VCaP (cell line): ENCODE data around the gene LAS1L.
A peak's percentile ranks its signal among the peaks of the same experiment; 100 is the strongest.

Experiments used
- H3K27ac ChIP-seq: fragments of 450-650 bp; 2 replicates; pipeline ENCODE4 v1.5.1; 2017
- TF ChIP-seq, protein P1 (sequence below): fragments of 450-650 bp; conservative IDR thresholded peaks from 2 replicates; pipeline ENCODE4 v1.5.1; 2017; ENCODE audit warnings: mild to moderate bottlenecking, moderate library complexity

LAS1L gene

DNA sequence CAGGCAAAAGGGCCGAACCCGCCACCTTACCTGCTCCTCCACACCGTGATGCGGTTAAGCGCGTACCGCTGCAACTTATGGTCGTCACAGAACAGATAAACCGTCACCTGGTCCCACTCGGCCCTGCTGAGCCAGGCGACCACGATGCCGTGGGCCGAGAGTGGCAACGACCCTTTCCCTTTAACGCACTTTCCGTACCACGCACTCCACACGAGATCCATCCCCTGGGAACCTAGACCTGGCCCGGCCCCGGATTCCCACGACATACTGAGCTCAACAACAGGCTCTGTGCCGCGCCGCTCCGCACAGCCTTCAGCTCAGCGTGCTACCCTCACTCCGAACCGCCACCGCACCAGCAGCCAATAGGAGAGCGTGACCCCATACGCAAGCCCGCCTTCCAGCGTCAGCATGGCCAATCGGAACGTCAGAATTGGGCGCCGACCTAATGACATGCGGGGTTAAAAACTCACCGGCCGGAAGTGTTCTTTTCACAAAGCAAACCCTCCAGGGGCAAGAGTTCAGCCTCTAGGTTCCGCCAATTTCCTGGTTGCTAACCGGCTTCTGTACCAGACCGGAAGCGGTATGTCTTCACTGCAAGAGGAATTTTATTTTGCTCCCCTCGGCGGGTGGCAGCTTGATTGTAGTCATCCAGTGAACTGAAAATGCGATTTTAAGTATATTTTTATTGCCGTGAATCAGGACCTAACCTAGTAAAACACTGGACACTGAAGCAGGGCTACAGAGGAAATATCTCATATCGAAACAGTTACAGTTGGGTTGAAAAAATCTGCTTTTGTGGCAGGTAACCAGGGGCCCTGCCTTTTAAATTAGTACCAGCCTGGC is at the start of gene LAS1L:
Gene LAS1L, minus strand, starts transcription at position 338 of the 843 bp plus-strand sequence. Its CDS starts 72 bp downstream, at position 266.
- H3K27ac ChIP-seq = peak within 1 kb of the TSS; percentile 66
- TF ChIP-seq, protein P1, sequence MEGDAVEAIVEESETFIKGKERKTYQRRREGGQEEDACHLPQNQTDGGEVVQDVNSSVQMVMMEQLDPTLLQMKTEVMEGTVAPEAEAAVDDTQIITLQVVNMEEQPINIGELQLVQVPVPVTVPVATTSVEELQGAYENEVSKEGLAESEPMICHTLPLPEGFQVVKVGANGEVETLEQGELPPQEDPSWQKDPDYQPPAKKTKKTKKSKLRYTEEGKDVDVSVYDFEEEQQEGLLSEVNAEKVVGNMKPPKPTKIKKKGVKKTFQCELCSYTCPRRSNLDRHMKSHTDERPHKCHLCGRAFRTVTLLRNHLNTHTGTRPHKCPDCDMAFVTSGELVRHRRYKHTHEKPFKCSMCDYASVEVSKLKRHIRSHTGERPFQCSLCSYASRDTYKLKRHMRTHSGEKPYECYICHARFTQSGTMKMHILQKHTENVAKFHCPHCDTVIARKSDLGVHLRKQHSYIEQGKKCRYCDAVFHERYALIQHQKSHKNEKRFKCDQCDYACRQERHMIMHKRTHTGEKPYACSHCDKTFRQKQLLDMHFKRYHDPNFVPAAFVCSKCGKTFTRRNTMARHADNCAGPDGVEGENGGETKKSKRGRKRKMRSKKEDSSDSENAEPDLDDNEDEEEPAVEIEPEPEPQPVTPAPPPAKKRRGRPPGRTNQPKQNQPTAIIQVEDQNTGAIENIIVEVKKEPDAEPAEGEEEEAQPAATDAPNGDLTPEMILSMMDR = no peak

DNA sequence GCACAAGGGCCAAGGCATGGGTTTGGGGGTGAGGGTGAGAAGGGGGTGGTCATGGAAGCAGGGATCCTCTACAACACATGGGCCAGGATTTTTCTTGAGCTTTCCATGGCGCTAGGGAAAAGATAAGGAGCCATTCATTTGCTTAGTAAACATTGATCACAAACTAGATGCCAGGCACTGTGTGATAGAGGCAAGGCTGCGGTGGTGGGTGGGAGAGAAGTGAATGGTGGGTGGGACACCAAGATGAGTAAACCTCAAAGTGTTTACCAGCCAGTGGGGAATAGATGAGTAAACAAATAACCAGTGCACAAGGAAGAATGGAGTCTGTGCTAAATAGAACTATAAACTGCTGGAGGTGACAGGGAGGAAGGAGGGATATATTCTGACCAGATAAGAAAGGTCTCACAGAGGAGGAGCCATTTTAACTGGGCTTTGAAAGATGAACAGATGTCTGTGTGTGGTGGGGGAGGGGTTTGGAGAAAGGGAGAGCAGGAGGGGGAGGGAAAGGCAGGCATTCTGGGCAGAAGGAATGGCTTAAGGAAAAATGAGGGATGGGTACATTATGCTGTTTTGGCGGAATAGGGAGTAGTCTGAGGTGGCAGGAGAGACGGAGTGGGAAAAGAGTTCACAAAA is 48.0 kb upstream of the LAS1L start:
- no peak overlapping the region for H3K27ac ChIP-seq
- TF ChIP-seq, protein P1 = no peak

DNA sequence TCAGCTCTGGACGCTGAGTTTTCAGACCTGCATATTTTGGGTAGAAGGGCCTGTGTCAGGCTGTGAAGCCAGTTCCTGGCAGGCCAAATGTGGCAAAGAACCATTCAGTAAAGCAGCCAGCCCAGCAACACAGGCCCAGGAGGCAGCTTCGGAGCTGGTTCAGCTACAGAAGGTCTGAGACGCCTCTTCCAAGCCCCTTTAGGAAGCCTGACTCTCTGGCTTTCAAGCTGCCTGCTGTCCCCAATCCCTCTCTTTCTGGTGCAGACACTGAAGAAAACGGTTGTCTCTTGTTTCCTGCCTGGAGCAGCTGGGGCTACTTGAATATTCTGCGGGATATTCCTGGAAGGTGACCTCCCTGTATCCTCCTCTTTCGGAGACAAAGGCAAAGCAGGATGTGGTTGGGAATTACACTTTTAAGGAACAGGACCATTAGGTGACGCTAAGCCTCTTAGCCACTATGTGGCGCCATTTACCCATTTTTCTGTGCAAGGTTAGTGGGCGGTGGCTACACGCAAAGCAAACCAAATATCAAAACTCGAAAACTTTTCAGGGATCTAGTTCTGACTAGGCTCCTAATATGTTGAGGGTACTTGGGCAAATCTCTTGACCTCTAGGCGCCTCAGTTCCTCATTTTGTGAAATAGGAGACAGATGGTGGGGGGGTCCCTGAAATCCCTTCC is 47.2 kb upstream of the LAS1L start:
- no peak overlapping the region for H3K27ac ChIP-seq
- TF ChIP-seq, protein P1 = peak; percentile 73

DNA sequence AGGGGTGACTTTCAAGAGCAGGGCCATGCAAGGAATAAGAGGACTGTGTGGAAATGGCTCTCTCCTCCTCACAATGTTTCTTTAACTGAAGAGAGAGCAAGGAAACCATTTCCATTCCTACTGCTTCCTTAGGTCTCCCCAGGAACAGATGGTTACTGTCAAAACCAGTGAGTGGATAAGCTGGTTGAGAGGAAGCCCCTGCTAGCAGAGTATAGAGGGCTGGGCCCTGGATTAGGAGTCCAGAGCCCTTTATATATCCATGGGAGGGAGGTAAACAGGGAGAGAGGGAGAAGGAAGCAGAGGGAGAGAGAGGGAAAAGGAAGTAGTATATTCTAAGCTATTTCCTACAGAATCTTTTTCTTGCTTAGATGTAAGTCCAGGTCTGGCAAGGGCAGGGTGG is 43.8 kb upstream of the LAS1L start:
- no peak overlapping the region for H3K27ac ChIP-seq
- TF ChIP-seq, protein P1 = no peak

DNA sequence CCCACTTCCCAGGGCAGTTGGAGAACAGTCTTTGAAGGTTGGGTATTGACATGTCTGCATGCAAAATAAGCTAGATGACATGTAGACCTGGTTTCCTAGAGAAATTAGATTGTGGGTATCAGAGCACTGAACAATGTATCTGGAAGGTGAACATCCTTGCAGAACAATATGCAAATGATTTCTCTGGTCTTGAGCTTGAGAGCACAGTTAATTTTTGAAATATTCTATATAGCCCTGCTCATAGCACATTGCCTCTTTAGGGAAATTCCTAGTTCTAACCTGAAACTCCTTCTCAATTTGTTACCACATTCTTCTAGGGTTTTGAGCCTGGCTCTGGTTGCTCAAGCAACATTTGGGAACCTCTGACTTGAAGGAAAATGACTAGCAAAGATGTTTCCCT is 41.6 kb upstream of the LAS1L start:
- TF ChIP-seq, protein P1 = no peak
- no peak overlapping the region for H3K27ac ChIP-seq

DNA sequence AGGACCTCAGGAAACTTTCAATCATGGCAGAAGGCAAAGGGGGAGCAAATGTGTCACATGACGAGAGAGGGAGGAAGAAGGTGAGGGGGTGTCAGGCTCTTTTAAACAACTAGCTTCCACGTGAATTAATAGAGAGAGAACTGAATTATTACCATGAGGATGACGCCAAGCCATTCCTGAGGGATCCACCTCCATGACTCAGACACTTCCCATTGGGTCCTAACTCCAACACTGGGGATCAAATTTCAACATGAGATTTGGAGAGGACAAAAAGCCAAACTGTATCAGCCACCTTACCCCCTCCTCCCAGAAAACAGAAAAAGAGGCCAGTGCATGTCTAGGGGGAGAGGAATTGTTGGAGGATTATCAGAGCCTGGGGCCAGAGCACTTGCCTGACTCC is 40.4 kb upstream of the LAS1L start:
- H3K27ac ChIP-seq = no peak overlapping the region
- TF ChIP-seq, protein P1 = no peak

DNA sequence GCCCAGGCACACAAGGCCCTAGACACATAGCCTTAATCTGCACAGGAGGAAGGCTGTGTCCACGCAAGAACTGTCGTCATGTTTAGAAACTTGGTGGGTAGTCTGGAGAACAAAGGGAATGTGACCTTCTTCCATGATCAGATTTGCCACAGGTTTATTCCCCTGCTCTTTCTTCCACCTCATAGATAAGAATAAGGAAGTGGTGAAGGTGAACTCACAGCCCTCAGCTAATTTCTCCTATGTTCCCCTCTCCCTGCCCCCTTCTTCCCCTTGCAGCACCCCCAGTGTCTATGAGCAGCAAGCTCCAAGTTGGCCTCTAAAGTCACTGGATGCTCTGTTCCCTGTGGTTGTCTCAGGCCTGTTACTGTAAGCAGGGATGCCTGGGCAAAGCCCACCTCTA is 39.8 kb upstream of the LAS1L start:
- no peak overlapping the region for H3K27ac ChIP-seq
- TF ChIP-seq, protein P1 = no peak
